Stimulated activated CD4-positive, alpha-beta T cell treated with anti-CD3 and anti-CD28 coated beads, Interleukin-4, amount 100 ng/mL, for 1 hour (primary cell): ENCODE measurements around the gene DYNC2I2.

ENCODE experiments used
- DNase-seq: peaks from one replicate; pipeline ENCODE4 v3.0.0-alpha.2; 2020

Gene DYNC2I2

GRCh38 chr9:128635266-128636023 is 21.2 kb downstream of the DYNC2I2 start:
- DNase-seq: no peak

DNA sequence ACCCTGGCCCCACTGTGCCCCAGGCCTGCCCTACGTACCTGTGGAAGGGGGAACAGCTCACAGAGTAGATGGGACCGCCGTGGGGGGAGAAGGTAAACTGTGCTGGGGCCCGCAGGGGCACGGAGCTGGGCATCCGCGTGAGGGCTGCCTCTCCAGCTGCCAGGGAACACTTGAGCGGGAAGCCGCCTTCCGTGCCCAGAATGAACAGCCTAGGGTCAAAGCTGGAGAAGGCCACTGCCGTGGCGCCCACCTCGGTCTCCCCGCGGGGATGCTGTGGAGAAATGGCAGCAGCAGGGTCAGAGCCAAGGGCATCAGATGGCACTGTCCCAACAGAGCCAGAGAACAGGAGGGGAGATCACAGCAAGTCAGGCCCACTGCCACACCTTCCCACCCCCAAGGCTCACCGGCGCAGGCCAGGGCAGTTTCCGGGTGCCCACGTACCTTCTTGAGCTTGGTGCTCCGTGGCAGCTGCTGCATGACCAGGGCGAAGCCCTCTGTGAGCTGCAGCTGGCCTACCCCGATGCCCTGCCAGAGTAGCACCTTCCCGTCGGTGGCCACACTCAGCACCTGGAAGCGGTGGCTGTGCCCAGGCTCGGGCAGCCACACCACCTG is 21.9 kb downstream of the DYNC2I2 start:
- no peak for DNase-seq

DNA sequence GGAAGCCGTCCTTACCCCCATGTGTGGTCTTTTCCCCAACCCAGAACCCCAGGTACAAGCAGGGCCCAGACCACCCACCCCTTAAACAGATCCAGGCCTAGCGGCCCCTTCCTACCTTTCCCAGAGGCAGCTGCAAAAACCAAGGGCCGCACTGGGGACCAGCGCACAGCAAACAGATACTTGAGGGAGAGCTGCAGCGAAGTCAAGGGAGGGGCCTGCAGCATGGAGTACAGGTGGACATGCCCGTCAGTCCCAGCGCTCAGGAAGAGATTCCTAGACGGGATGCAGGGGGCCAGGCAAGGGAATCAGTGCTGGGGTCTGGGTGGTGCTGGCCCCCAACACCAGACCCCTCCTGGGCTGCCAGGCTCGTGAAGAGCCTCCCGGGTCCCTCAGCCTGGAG is 22.5 kb downstream of the DYNC2I2 start:
- DNase-seq: no peak

- no peak for DNase-seq
Observed at GRCh38 chr9:128633601-128634000, 23.0 kb downstream of the DYNC2I2 start.

- DNase-seq: no peak
Observed at GRCh38 chr9:128633057-128633456, 23.6 kb downstream of the DYNC2I2 start.

- no peak for DNase-seq
Observed at GRCh38 chr9:128632486-128632885, 24.2 kb downstream of the DYNC2I2 start.

DNA sequence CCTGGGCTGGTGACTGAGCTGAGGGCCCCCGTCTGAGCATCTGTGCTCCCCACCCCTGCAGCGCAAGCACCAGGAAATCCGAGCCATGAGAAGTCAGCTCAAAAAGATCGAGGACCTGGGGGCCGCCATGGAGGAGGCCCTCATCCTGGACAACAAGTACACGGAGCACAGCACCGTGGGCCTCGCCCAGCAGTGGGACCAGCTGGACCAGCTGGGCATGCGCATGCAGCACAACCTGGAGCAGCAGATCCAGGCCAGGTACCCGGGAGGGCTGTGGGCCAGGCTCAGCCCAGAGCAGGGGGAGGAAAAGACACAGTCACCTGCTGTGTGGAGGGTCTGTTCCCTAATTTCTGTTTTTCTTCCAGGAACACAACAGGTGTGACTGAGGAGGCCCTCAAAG is 24.6 kb downstream of the DYNC2I2 start:
- no peak for DNase-seq

- no peak for DNase-seq
Observed at GRCh38 chr9:128631636-128632035, 25.0 kb downstream of the DYNC2I2 start.

GRCh38 chr9:128629852-128630545 is 26.6 kb downstream of the DYNC2I2 start:
- no peak for DNase-seq

- DNase-seq: no peak
Observed at GRCh38 chr9:128629136-128629535, 27.5 kb downstream of the DYNC2I2 start.

DNA sequence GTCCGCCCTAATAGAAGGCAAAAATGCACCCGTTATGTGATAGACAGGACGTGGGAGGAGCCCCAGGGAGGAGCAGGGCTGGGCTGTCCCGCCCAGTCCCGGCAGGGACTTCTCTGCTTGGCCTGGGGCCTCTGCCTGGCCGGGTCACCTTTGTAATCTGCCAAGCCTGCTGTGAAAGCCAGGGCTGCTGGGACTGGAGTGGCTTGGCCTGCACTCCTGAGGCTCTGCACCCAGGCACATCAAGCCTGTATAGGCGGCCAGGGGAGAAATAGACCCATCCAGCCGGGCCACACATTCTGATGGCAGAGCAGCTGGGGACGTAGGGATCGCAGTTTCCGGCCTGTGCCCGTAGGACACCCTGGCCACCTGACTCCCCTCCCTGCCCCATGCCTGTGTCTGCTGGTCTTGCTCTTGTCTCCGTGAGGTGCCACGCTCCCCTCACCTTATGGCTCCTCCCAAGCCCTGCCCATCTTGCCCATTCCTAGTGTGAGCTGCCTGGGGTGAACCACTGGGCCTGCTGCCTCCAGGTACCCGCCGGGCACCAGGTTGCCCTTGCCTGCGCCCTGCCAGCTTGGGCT is 28.1 kb downstream of the DYNC2I2 start:
- no peak for DNase-seq

DNA sequence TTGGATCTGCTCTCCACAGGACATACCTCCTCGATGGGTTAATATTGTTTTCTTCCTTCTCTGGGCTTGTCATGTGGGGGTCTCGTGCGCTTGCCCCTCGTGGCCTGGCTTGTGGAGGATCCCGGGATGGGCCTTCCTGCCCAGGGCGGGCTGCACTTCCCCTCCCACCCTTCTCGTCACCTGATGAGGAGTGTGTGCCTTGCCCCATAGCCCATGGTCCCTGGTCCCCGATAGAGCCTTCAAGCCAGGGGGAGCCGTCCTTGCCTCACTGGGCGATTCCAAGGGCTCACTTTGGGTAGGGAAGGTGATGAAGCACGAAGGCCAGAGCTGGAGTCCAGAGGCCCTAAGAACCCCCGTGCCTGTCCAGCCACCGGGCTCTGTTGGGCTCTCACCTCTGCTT is 28.7 kb downstream of the DYNC2I2 start:
- DNase-seq: no peak

GRCh38 chr9:128627127-128627715 is 29.4 kb downstream of the DYNC2I2 start:
- DNase-seq: no peak

DNA sequence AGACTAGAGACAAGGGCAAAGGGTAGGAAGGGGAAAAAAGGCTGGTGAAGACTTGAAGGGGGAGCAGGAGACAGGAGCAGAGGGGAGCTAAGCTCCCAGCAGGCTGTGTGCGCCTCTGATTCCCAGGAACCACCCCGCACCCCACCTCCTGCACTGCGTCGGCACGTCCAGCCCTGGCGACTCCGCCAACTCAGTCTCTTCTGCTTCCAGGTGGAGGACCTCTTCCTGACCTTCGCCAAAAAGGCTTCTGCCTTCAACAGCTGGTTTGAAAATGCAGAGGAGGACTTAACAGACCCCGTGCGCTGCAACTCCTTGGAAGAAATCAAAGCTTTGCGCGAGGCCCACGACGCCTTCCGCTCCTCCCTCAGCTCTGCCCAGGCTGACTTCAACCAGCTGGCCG is 30.5 kb downstream of the DYNC2I2 start:
- no peak for DNase-seq

DNA sequence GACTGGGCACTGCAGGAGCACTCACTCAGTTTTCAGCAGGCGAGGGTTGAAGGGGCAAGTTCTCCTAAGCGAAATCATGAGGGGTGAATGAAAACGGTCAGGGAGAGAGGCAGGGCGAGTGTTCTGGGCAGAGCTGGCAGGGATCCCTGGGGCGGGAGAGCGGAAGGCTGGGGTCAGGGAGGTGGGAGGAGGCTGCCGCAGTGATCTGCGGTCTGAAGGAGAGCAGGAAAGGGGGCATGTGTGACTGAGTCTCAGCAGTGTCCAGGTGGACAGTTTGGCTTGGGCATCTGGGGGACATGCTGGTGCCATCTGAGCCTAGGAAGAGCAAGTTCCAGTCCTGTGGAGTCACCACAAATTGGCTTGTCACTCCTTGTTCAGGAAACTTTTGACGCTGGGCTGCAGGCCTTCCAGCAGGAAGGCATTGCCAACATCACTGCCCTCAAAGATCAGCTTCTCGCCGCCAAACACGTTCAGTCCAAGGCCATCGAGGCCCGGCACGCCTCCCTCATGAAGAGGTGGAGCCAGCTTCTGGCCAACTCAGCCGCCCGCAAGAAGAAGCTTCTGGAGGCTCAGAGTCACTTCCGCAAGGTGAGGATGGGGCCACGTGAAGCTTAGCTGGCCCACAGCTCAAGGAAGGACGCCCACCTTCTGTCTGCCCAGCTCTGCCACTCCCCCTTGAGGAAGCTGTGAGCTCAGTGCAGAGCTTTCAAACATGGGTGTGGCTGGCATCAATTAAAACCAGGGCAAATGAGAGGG is 31.1 kb downstream of the DYNC2I2 start:
- no peak for DNase-seq

DNA sequence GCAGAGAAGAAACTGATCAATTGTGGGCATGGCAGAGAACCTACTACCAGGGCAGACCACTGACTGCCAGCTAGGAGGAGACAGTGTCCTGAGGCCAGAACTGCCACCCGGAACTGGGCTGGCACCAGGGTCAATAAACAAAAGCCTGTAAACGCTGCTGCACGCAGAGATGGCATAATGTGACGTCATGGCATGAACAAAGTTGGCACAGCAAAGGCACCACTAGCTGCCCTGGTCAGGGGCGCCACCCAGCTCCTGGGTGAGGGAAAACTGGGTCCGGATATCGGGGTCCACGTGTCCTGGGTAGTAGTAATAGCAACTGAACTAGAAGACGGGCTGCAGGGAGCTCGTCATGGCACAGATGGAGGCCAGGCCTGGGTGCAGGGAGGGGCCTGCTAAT is 32.1 kb downstream of the DYNC2I2 start:
- DNase-seq: no peak

DNA sequence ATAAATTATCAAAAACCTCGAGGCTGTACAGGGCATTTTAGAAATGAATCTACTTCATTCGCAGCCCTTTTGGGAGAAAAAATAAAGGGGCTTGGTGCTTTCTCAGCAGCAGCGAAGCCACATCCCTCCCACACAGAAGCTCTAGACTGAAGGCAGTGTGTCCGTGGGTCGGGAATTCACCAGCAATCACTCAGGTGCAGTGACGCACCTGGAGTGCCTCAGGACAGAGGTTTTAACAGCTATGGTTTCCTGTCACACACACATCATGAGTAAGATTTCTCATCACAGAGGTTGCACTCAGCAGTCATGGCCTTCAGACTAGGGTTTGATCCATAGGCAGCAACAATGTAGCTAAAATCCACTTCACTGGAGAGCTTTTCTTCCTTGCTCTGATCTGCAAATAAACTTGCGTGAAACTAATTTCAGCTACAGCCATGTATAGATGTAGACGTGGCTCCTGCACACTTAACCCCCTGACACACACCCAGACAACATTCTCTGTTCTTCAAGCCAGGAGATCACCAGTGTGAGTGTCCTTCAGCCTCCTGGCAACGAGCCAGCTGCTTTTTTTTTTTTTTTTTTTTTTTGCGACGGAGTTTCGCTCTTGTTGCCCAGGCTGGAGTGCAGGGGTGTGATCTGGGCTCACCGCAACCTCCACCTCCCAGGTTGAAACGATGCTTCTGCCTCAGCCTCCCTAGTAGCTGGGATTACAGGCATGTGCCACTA is 34.8 kb downstream of the DYNC2I2 start:
- no peak for DNase-seq

GRCh38 chr9:128619779-128620178 is 36.9 kb downstream of the DYNC2I2 start:
- no peak for DNase-seq

DNA sequence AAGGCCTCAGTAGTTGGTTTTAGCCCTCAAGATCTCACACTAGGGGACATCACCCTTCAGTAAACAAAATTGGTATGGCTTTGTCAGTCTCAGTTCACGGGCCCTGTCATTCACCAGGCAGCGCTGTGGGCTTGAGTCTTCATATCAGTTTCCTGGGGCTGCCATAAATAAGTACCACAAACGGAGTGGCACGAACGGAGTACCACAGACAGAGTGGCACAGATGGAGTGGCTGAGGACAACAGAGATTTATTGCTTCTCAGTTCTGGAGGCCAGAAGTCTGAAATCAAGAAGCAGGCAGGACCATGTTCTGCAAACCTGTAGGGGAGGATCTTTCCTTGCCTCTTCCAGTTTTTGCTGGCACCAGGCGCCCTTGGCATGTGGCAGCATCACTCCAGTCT is 37.5 kb downstream of the DYNC2I2 start:
- no peak for DNase-seq

GRCh38 chr9:128617943-128618342 is 38.7 kb downstream of the DYNC2I2 start:
- DNase-seq: no peak

DNA sequence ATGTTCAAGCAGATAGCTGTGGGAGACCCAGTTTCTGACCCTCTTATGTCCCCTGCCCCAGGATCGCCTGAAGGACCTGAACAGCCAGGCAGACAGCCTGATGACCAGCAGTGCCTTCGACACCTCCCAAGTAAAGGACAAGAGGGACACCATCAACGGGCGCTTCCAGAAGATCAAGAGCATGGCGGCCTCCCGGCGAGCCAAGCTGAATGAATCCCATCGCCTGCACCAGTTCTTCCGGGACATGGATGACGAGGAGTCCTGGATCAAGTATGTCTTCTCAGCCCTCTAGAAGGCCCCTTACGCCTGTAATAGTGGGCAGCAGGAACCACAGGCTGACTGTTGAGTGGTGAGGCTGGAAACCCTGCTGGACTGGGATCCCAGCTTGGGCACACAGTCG is 41.1 kb downstream of the DYNC2I2 start:
- no peak for DNase-seq

DNA sequence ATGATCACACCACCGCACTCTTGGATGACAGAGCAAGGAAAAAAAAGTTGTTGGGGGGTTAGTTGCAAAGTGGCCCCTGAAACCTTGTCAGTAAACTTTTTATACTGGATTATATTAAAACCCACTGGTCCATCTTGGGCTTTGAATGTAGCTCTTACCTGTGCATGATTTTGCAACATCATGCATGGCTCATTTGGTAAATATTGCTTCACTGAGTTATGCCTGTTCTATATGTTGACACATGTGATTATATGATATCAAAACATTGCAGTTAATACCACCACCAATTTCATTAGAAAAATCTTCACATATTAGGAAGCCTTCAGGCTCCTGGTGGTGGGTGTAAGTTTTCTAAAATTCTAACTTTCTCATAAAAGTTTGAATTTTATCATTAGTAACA is 41.9 kb downstream of the DYNC2I2 start:
- no peak for DNase-seq
